Heart right ventricle (tissue), 16 donors: ENCODE data around the gene DNAAF8. TPM values are rescaled to one million over a fixed set of nuclear protein-coding genes. Genes with fewer than 3 reads are reported as not detected.
A peak's percentile ranks its signal among the peaks of the same experiment; 100 is the strongest.

Source experiments
- ATAC-seq, 8 donors: fragments of 200-7000 bp; cut with Tn5 transposase; one replicate each; pipeline ENCODE4 v1.9.1; 2020; ENCODE audit warnings: mild to moderate bottlenecking in 8 of 8, moderate library complexity in 8 of 8, moderate number of reproducible peaks in 1 of 8
- DNase-seq, 2 donors: peaks; one replicate each; pipeline ENCODE4 v3.0.0-alpha.2; 2020
- H3K27ac ChIP-seq, 10 donors: fragments of 200-600 bp; sonication (generic) in 2 of 10; one replicate each; pipeline versions ENCODE4 v1.5.0 to v1.8.0; 2020 to 2022; ENCODE audit warnings: mild to moderate bottlenecking in 3 of 10
- H3K27me3 ChIP-seq, 7 donors: fragments of 200-600 bp; one replicate each; pipeline ENCODE4 v1.8.0; 2021 to 2022; ENCODE audit warnings: mild to moderate bottlenecking in 2 of 7
- H3K36me3 ChIP-seq, 9 donors: fragments of 200-600 bp; sonication (generic) in 1 of 9; one replicate each; pipeline versions ENCODE4 v1.5.0 to v1.8.0; 2020 to 2022; ENCODE audit warnings: mild to moderate bottlenecking in 2 of 9
- H3K4me1 ChIP-seq, 9 donors: fragments of 200-600 bp; sonication (generic) in 1 of 9; one replicate each; pipeline versions ENCODE4 v1.5.0 to v1.8.0; 2020 to 2022; ENCODE audit warnings: mild to moderate bottlenecking in 4 of 9
- H3K4me3 ChIP-seq, 10 donors: fragments of 200-600 bp; sonication (generic) in 2 of 10; one replicate each; pipeline versions ENCODE4 v1.5.0 to v1.8.0; 2020 to 2022; ENCODE audit warnings: mild to moderate bottlenecking in 7 of 10, moderate library complexity in 2 of 10
- H3K9me3 ChIP-seq, 11 donors: fragments of 200-600 bp in 10 of 11; sonication (generic) in 2 of 11; one replicate each; pipeline versions ENCODE4 v1.5.0 to v1.8.0; 2013 to 2022; ENCODE audit warnings: mild to moderate bottlenecking in 2 of 11, control low read depth in 1 of 11, moderate library complexity in 1 of 11
- WGBS, 2 donors: extraction: QIAGEN DNeasy Blood & Tissue Kit; methylation state at CpG; one replicate each; pipeline ENCODE4 v1.1.7; 2013; ENCODE audit warnings: inconsistent platforms in 1 of 2; 5-methylcytosine and 5-hydroxymethylcytosine counted together
- intact Hi-C, 10 donors: fragments of 100-400 bp; cut with DNase I; formaldehyde crosslinking; loops; one replicate each; pipeline versions ENCODE4 v1.11.1 to v1.14.2; 2022
- polyA plus RNA-seq, 2 donors: library from polyadenylated mRNA; stranded (reverse); fragments of 200-250 nt; gene quantifications; one replicate each; pipeline ENCODE4 v1.2.3, GENCODE V29; 2013
- total RNA-seq, 10 donors: library from RNA; stranded (reverse); fragmentation: NEBNext Ultra II Directional in 3 of 10; extraction: Animal tissue kit (Norgen Biotek cat#: 25700) in 3 of 10; gene quantifications; one replicate each; pipeline versions ENCODE4 v1.2.1 to v1.2.4, GENCODE V29; 2021 to 2023
- TF ChIP-seq, protein P1 (sequence below), 9 donors: fragments of 200-600 bp; sonication (generic) in 2 of 9; IDR thresholded peaks; one replicate each; pipeline versions ENCODE4 v1.5.0 to v1.8.0; 2021 to 2022; ENCODE audit warnings: antibody characterized with exemption in 9 of 9, mild to moderate bottlenecking in 5 of 9, moderate library complexity in 1 of 9
- donor health status: Arrhythmogenic right ventricular cardiomyopathy.
- donor health status: ischemic (EF 13 %, LVEDD 7.1; RV severe dilation, severe dysfunction).
- donor health status: healthy with polysubstance abuse.
- donor health status: DM: no; HTN: yes; CAD: no.
- donor health status: DM: no; HTN: no; CAD: no.
- donor health status: ischemic (EF 25% LVEDD 6.9; RV normal size, moderate dysfunction).
- donor health status: ischemic (EF 25% LVEDD 5.7; RV mildly dilated, moderate dysfunction).
- donor health status: healthy.
- donor health status: DM: yes; HTN: yes; CAD: no.
- donor health status: Ischemic cardiomyopathy.
- donor health status: ischemic (EF 35%, LVEDD 5.7; RV mildly dilated, moderate dysfunction).
- donor health status: nonischemic (EF 11% LVEDD 7.7; RV severe dilation, severe dysfunction).
- donor health status: DM: yes; HTN: yes; CAD: no.
- donor health status: PGD.
- donor health status: ischemic (EF 29% LVEDD 5.4; RV normal size, mild dysfunction).
- donor health status: nonischemic (EF 23%, LVEDD 6.1; RV moderate dilation, normal function).

The DNAAF8 gene
- total and polyA plus RNA-seq, 12 donors = 0.32 to 1.9 (median 1.1) TPM; not detected in 2

GRCh38 chr16:4698321-4699045 lies 35.9 kb upstream of the DNAAF8 start:
- DNase-seq (no peak), ATAC-seq (no peak)
- Histone ChIP-seq H3K27me3 (no peaks in the 10 kb centered on the region), H3K36me3 (peaks cover 0 to 85% (median 41%) of the 10 kb centered on the region in 9 donors), H3K4me1 (peaks cover 10 to 32% (median 17%) of the 10 kb centered on the region in 9 donors), H3K9me3 (no peaks in the 10 kb centered on the region), H3K27ac (no peak overlapping the region), H3K4me3 (no peak overlapping the region)
- TF ChIP-seq, protein P1, sequence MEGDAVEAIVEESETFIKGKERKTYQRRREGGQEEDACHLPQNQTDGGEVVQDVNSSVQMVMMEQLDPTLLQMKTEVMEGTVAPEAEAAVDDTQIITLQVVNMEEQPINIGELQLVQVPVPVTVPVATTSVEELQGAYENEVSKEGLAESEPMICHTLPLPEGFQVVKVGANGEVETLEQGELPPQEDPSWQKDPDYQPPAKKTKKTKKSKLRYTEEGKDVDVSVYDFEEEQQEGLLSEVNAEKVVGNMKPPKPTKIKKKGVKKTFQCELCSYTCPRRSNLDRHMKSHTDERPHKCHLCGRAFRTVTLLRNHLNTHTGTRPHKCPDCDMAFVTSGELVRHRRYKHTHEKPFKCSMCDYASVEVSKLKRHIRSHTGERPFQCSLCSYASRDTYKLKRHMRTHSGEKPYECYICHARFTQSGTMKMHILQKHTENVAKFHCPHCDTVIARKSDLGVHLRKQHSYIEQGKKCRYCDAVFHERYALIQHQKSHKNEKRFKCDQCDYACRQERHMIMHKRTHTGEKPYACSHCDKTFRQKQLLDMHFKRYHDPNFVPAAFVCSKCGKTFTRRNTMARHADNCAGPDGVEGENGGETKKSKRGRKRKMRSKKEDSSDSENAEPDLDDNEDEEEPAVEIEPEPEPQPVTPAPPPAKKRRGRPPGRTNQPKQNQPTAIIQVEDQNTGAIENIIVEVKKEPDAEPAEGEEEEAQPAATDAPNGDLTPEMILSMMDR (IDR thresholded peaks at IDR 0.05) = no peak
- intact Hi-C loops = no loop called here
- WGBS, 2 donors = 93 to 94% methylated on average over 35 to 36 of the region's 36 CpGs

GRCh38 chr16:4699046-4699556 lies 35.2 kb upstream of the DNAAF8 start:
- H3K9me3 ChIP-seq = no peaks in the 10 kb centered on the region
- H3K27ac ChIP-seq = no peak overlapping the region
- H3K36me3 ChIP-seq = peaks cover 0 to 91% (median 41%) of the 10 kb centered on the region in 9 donors
- peaks cover 10 to 32% (median 16%) of the 10 kb centered on the region in 9 donors for H3K4me1 ChIP-seq
- no peak for DNase-seq
- 90% methylated on average over 19 of the region's 19 CpGs for WGBS, 2 donors
- no peak overlapping the region for H3K4me3 ChIP-seq
- ATAC-seq = no peak
- no peaks in the 10 kb centered on the region for H3K27me3 ChIP-seq
- intact Hi-C loops = no loop called here
- TF ChIP-seq, protein P1 (IDR thresholded peaks at IDR 0.05) = no peak

GRCh38 chr16:4700380-4700996 lies 33.8 kb upstream of the DNAAF8 start:
- ATAC-seq (no peak), DNase-seq (no peak)
- Histone ChIP-seq H3K4me3 (no peak overlapping the region), H3K27me3 (no peaks in the 10 kb centered on the region), H3K36me3 (peaks cover 0 to 99% (median 41%) of the 10 kb centered on the region in 9 donors), H3K27ac (no peak overlapping the region), H3K4me1 (peaks cover 0 to 19% (median 11%) of the 10 kb centered on the region in 9 donors), H3K9me3 (no peaks in the 10 kb centered on the region)
- TF ChIP-seq, protein P1 (IDR thresholded peaks at IDR 0.05) = no peak
- intact Hi-C loops = no loop called here
- 94 to 96% methylated on average over 13 of the region's 13 CpGs for WGBS, 2 donors

DNA sequence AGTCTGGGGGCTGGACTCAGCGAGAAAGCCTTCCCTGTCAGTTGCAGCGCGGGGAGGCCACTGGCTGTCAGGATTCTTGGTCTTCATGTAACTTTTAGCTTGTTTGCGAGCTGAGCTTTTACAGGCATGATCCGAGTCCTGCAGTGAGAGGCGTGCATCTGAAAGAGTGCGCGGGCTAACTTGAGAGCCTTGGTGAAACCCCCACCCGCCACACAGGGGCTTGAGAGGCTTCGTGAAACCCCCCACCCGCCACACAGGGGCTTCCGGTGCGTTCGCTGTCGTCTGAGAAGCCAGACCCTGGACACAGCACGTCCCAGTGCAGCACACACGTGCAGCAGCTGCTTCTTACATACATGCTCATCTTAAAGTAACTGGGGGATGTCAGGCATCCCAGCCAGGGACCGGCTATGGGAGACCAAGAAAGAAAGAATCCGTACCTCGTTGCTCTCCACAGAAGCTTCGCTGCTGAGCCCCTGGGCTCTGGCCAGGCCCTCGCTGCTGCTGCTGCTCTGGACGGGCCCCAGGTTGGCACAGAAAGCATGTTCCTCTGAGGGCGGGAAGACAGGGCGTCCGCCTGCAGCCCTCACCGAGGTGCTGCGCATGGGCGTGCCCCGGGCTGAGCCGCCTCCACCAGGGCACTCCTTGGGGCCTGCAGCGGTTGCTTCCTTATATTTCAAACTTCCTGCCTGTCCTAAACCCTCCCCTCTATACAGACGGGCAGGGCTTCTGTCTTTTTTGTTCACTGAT lies 33.2 kb upstream of the DNAAF8 start:
- no peak overlapping the region for H3K4me3 ChIP-seq
- no peak overlapping the region for H3K27ac ChIP-seq
- intact Hi-C loops = no loop called here
- H3K27me3 ChIP-seq = no peaks in the 10 kb centered on the region
- peaks cover 0 to 99% (median 41%) of the 10 kb centered on the region in 9 donors for H3K36me3 ChIP-seq
- no peaks in the 10 kb centered on the region for H3K9me3 ChIP-seq
- ATAC-seq = peak; percentile 50 to 87 (median 75)
- H3K4me1 ChIP-seq = peaks cover 0 to 12% (median 6%) of the 10 kb centered on the region in 9 donors
- WGBS, 2 donors = 72 to 85% methylated on average over 33 of the region's 33 CpGs
- TF ChIP-seq, protein P1 (IDR thresholded peaks at IDR 0.05) = no peak
- DNase-seq = peak; percentile 36 to 63
